Hepatocyte (in vitro differentiated cells): ENCODE data around the gene SRRT.

Experiments
- EZH2 ChIP-seq: fragments of 200-600 bp; sonication (generic); IDR thresholded peaks from 2 replicates; pipeline ENCODE4 v1.6.1; 2016; ENCODE audit warnings: antibody characterized with exemption, mild to moderate bottlenecking, borderline replicate concordance
- EZH2phosphoT487 ChIP-seq: fragments of 200-600 bp; sonication (generic); IDR thresholded peaks from one replicate; pipeline ENCODE4 v1.6.1; 2018; ENCODE audit warnings: antibody characterized with exemption, mild to moderate bottlenecking, low read depth, moderate library complexity; ENCODE audit not compliant: unreplicated experiment, severe bottlenecking
- TF ChIP-seq, protein P1 (sequence below): fragments of 200-600 bp; sonication (generic); IDR thresholded peaks from 2 replicates; pipeline ENCODE4 v1.5.1; 2016; ENCODE audit warnings: antibody characterized with exemption, mild to moderate bottlenecking; ENCODE audit not compliant: poor library complexity

DNA sequence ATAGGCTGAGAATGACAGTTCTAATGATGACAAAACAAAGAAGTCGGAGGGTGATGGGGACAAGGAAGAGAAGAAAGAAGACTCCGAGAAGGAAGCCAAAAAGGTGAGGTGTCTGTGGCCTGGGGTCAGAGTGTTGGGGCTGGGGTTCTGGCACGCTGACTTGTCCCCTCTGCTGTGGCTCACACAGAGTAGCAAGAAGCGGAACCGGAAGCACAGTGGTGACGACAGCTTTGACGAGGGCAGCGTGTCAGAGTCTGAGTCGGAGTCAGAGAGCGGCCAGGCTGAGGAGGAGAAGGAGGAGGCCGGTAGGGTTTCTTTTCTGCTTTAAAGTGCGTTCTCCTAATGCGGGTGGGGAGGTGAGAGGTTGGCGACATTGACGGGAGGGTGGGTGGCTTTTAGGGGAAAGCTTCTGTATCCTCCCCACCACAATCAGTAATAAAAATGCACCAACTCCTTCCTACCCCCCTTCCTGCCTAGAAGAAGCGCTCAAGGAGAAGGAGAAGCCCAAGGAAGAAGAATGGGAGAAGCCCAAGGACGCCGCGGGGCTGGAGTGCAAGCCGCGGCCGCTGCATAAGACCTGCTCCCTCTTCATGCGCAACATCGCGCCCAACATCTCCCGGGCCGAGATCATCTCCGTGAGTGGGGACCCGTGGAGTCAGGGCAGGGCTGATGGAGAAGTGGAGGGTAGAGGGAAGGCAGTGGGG, 10.0 kb downstream of the SRRT start:
- TF ChIP-seq, protein P1, sequence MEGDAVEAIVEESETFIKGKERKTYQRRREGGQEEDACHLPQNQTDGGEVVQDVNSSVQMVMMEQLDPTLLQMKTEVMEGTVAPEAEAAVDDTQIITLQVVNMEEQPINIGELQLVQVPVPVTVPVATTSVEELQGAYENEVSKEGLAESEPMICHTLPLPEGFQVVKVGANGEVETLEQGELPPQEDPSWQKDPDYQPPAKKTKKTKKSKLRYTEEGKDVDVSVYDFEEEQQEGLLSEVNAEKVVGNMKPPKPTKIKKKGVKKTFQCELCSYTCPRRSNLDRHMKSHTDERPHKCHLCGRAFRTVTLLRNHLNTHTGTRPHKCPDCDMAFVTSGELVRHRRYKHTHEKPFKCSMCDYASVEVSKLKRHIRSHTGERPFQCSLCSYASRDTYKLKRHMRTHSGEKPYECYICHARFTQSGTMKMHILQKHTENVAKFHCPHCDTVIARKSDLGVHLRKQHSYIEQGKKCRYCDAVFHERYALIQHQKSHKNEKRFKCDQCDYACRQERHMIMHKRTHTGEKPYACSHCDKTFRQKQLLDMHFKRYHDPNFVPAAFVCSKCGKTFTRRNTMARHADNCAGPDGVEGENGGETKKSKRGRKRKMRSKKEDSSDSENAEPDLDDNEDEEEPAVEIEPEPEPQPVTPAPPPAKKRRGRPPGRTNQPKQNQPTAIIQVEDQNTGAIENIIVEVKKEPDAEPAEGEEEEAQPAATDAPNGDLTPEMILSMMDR = no peak
- TF ChIP-seq EZH2 = no peak
- no peak for TF ChIP-seq EZH2phosphoT487
